ENCODE measurements around the gene ALG9.
"Not testable (repeated sequence)": the region's sequence is repeated elsewhere in the genome, so short reads cannot be mapped to it uniquely, and the experiment has no call there.

ALG9 gene

DNA sequence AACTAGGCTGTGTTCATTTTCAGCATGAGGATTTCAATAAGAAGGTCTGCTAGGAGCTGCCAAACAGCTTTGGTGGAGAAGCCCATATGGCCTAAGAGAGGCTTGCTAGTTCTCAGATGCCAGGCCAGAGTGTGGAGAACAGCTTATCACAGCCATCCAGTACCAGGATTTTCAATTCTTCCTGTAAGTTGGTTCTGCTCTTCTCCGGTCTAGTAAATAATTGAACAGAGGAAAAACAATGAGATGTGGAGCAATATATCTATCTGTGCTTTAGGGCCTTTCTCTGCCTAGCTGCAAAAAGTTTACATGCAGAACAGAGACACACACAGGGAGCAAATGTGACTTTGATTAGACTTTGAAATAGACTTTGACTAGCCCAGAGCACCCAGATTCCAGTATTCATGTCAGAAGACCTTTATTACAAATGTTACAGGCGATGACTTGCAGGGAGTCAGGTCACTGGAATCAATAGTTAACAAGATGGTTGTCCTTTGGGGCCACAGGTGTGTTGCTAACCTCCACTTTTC, 85.4 kb downstream of the ALG9 start:
- no peak overlapping the region for H3K4me3 ChIP-seq (ENCODE audit: low read length)
- no peak for TF ChIP-seq CTCF (conservative IDR thresholded peaks at IDR 0.05; ENCODE audit: low read depth, low read length)
- no peak for DNase-seq (ENCODE audit: low read depth)

- TF ChIP-seq CTCF (conservative IDR thresholded peaks at IDR 0.05; ENCODE audit: low read depth, low read length): no peak
- no peak overlapping the region for H3K4me3 ChIP-seq (ENCODE audit: low read length)
- DNase-seq (ENCODE audit: low read depth): no peak
Observed at GRCh38 chr11:111785076-111785475, 86.3 kb downstream of the ALG9 start.

- not testable (repeated sequence) for DNase-seq (ENCODE audit: low read depth); H3K4me3 ChIP-seq (ENCODE audit: low read length)
Observed at GRCh38 chr11:111784311-111784710, 87.1 kb downstream of the ALG9 start.

- DNase-seq (ENCODE audit: low read depth): no peak
- no peak overlapping the region for H3K4me3 ChIP-seq (ENCODE audit: low read length)
- no peak for TF ChIP-seq CTCF (conservative IDR thresholded peaks at IDR 0.05; ENCODE audit: low read depth, low read length)
Observed at GRCh38 chr11:111782109-111782741, 89.2 kb downstream of the ALG9 start.

DNA sequence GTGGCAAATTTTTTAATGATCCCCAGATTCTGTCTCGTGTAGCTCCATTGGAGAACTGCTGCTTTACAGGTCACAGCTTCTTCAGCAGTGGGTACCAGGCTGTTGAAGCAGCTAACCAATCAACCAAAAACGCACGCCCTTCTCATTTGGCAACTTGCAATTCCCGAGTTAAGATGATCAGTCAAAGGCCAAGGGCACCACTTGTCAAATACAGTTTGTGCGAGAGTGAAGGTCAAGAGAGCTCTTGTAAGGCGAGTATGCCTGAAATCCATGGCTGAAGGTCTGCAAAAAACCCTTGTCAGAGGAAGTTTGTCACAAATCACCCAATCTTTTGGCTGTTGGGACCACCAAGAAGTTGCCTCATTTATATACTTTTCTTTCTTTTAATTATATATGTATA, 92.3 kb downstream of the ALG9 start:
- no peak for TF ChIP-seq CTCF (conservative IDR thresholded peaks at IDR 0.05; ENCODE audit: low read depth, low read length)
- no peak for DNase-seq (ENCODE audit: low read depth)

DNA sequence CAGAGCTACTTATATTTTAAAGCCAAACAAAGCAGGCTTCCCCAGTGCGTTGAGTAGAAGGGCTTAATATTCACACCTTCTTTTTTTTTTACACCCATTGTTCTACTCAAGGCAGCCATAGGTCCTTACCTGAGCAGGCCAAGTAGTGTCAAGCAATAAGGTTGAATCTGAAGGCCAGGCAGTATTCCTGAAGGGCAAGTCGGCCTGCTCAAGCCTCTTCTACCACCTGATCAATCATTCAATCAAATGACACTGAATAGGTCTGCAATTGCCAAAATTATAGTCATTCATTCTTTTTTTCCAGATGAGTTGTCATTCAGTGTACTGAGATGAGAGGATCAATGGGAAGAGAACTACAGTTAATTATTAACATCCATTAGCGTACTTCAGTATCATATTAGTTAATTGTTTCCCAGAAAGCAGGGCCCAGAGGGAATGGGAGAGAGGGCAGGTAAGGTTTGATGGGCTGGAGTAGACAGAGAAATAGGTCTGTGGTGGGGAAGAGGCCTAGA, 93.3 kb downstream of the ALG9 start:
- no peak overlapping the region for H3K4me3 ChIP-seq (ENCODE audit: low read length)
- no peak for TF ChIP-seq CTCF (conservative IDR thresholded peaks at IDR 0.05; ENCODE audit: low read depth, low read length)
- no peak for DNase-seq (ENCODE audit: low read depth)

More for the DNA sequence above, 92.3 kb downstream of the ALG9 start:
- no peak overlapping the region for H3K4me3 ChIP-seq (ENCODE audit: low read length)

GRCh38 chr11:111777094-111778046, 94.0 kb downstream of the ALG9 start:
- DNase-seq (ENCODE audit: low read depth): peak; percentile 93
- peak; percentile 79 for TF ChIP-seq CTCF (conservative IDR thresholded peaks at IDR 0.05; ENCODE audit: low read depth, low read length)
- no peak overlapping the region for H3K4me3 ChIP-seq (ENCODE audit: low read length)

Data from retinal pigment epithelial cell (primary cell).